ENCODE data around the gene ICOSLG.
"Not testable (repeated sequence)": the region's sequence is repeated elsewhere in the genome, so short reads cannot be mapped to it uniquely, and the experiment has no call there.

The ICOSLG gene

DNA sequence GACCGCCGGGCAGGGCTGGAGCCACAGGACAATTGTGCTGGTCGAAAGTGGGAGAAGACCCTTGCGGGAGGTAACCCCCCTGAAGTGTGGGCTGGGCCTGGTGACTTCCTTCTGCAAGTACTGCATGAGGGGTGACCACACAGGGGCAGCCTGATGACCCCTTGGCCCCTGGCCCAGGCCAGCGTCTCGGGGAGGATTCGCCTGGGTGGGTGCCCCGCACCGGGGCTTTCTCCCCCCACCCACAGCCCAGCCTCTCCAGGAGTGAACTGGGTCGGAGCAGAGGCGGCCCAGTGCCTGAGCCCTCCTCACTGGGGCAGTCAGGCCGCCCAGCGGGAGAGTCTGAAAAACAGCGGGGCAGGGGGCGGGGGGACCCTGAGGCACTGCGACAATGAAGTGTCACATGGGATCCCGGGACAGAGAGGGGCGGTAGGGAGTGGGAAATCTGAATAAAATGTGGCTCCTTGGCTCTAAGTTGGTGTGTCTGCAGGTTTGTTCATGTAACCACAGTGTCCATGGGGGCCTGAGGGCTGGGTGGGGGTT lies 22.5 kb upstream of the ICOSLG start:
- no peak for DNase-seq

DNA sequence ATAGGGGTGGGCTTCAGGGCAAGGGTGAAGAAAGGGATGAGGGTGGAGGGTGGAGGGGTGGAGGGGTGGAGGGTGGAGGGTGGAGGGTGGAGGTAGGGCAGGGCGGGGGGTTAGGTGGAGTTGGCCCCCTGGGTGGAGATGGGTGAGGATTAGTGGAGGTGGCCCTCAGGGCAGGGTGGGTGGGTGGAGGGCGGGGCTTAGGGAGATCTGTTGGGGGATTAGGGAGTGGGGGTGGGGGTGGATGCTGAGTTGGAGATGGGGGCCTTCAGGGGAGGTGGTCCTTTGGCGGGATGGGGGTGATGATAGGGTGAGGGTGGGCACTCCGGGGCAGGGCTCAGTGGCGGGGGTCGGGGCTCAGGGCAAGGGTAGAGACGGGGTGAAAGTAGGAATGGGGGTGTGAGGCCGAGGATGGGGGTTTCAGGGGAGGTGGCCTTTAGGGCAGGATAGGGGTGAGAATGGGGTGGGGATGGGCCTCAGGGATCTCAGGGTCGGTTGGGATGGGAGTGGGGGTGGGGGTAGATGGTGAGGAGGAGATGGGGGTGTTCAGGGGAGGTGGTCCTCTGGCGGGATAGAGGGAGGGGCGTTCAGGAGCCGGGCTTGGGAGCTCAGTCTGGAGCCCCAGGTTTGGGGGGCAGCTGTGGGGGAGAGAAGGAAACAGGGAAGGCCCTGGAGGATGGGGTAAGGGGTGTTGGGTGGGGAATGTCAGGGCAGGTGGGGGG lies 21.8 kb upstream of the ICOSLG start:
- no peak for DNase-seq

DNA sequence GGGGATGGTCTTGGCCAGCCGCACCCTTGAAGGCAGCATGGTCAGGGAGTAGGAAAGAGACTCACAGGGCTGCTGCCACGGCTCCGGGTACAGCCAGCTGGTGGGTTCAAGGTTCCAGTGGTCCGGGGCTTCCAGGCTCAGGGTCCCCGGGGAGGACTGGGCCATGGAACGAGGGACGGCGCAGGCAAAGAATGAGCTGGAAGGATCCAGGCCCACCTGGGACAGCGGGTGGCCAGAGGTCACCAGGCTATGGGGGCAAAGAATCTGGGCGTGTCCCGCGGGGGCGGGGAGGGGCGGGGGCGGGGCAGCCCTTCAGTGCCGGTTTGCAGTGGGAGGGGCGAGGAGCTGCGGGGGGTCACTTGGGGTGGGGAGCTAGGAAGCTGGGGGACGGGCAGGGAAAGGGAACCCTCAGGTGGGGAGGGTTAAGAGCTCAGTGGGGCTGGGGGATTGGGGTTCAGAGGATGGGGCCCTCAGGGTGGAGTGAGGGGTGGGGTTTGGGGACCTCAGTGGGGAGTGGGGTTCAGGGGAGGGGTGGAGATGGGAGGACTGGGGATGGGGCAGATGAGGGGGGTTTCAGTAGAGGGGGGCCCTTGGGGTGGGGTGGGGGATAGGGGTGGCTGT lies 21.0 kb upstream of the ICOSLG start, which contains the start of gene DNMT3L:
DNMT3L (minus strand) TSS at position 223 of the 621 bp plus-strand sequence. CDS start 638 bp downstream, outside the sequence.
- no peak for DNase-seq

DNA sequence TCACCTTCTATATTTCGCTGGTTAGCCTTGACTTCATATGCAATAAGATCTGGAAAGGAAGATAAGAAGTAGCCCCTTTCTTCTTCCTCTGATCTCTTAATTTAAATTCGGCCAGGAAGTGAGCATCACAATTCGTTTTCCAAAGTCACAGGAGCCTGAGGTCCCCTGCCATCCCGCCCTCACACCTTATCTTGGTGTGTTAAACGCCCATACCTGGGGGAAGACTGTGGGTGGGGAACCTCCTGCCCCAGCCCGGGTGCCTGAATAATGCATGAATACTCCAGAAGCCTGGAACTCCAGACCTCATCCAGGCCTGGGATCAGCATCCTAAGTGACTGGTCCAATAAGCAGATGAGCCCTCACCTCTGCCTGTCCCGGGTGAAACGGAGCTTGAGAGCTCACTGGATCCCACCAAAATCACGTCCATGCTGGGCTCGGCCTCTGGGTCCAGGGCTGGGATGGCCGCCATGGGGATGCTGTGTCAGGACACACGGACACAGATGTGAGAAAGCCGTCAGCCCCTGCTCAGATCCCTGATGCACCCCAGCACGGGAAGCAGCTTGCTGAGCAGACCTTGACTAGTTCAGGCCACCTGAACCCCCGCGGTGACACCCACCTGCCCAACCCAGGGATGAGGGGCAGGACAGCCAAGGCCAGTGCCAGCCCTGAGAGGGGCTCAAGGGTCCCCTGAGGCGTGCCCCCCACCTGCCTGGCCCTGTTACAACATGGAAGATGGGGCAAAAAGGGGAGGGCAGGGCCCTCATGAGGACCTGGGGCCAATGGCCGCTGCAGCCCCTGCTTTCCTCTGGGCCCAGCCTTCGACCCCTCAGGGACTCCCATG lies 20.3 kb upstream of the ICOSLG start:
- DNase-seq: no peak

DNA sequence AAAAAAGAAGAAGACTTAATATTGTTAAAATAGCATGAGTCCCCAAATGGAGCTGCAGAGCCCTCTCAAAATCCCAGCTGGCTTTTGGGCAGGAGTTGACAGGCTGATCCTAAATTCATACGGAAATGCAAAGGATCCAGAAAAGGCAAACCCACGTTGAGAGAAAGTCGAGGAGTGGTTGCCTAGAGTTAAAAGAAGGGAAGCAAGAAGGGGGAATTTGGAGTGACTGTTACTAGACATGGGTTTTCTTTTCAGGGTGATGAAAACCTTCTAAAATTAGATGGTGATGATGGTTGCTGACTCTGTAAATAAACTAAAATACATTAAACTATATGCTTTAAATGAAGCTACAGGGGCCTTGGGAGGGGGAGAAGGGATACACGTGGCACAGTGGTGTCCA lies 19.3 kb upstream of the ICOSLG start:
- DNase-seq: no peak

DNA sequence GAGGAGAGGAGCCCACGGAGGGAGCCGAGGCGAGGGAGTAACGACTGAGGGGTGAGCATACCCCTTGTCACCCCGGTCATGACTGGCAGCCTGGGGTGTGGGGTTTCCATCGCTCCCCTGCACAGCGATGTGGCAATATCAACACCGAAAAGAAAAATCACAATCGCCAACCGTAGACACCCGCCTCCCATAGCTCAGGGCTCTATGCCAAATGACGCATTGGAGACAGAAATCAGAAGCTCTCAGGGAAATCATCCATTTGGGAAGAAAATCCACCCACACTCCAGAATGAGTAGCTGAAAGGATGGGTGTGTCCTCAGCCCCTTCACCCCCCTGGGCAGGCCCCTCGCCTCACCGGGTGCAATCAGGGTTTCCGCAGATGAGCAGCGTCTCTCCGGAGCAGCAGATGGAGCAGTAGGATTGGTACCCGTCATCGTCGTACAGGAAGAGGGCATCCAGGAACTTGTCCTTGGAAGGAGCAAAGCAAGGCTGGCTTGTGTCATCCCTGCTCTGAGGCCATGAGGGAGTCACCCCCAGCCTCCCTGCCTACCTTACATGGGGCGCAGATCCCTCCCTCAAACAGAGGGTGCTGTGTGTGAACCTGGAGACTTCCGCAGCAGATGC lies 18.5 kb upstream of the ICOSLG start:
- no peak for DNase-seq

DNA sequence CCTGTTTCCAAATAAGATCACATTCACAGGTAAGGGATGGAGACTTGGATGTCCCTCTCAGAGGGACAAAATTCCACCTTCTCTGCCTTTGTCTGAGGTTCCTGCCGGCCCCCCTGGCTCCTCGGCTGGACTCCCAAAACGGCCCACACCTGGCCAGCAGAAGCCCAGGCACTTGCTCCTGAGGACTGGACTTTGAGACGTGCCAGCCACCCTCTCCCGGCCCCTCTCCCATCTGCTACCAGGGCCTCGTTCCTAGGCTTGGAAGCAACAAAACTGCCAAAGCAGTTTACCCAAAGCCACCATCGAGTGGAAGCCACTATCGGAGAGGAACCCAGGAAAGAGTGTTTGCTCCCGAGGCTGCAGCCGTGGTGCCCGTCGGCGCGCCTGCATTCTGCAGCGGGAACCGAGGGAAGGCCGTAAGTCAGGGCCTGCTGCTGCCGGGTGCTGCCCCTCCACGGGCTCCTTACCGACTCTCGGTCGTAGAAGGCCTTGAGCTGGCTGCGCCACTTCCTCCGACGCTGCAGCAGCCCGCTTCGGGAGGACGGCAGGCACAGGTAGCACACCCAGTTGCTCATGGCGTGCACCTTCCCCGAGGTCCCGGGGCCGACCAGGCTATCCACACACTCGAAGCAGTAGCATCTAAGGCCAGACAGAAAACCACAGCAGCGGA lies 17.4 kb upstream of the ICOSLG start:
- DNase-seq: no peak

DNA sequence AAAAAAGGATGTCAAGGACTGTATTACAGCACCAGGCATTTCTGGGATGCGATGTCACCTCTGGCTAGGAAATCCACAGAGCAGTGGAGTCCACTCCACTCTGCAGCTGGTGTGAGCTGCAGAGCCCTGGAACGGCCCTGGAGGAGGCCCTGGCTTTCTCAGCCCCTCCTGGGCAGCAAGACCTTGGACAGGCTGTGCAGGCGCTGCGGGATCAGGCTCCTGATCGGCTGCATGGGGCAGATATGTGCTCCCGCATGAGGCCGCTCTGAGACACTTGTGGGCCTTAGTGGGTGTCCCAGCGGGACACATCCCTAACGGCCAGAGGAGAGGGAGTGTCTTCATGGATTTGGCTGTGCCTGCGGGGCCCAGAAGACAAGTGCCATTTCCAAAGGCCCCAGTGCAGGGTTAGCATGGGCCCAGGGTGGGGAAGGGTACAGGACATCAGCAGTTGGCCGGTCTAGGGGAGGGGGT lies 14.8 kb upstream of the ICOSLG start:
- DNase-seq: no peak

DNA sequence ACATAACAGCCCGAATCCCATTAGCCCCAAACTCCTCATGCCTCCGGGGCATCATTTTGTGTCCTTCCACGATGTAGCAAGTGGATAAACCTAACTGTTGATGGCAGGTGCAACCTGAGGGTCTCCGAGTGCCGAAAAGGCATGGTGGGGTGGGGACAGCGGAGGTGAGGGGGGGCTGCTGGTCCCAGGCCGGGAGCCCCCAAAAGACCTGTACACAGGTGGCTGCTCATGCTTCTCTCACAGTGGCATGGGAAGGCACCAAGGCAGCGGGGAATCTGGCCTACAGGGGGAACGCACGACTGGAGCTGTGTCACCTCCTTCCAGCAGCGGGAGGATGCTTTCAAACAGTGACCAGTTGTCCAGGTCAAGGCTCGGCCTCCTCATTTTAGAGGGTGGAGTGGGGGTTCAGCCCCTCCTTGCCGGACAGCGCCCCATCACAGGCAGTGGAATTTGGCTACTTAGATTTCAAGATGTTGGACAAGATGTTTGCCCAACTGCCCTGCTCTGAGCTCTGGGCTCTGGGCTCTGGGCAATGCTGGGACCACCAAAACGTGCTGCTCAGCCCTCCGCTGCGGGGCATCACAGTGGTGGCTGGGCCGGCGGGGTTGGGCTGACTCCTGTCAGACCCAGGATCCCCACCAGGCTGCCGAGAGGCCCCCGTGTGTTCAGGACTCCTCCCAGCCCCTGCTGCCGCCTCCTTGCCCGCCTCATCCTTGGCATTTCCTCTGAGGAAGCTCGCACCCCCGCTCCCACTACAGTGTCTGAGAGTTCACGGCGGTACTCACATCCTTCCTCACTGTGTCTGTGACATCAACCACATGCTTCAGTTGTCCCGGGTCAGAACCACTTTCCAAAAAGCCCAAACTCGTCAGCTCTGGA lies 13.3 kb upstream of the ICOSLG start:
- no peak for DNase-seq

DNA sequence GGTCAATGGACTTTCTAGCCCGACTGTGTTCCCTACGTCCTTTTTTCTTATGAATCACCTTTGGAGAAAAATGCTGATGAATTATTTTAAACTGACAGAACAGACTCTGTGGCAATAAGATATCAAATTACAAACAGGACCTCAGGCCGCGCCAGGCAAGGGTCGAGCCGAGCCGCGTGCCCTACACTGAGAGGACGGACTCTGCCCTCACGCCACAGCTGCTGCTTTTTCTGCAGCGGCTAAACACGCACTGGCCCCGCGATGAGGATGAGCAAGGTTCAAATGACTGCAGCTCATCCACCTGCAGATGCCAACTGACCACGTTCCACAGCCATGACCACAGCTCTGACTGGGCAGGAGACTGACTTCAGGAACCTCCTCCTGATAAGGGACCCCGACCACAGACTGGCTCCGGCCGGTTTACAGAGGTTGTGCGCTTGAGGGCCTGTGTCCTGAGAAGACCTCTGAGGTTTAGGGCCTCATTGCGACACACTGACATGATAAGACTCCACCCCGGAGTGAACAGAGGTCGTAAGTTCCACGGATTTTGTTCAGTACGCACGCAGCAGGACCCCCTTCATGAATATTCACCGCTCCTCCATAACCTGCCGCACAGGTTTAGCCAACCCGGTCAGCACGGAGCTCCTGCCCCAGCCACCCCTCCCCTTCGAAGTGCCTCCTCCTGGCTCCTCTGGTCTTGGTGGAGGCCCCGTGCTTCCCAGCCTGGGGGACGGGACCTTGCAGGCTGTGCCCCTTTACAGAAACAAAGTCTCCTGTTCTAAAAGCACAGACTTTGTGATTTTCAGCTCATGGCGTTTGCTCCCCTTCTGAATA lies 8.7 kb upstream of the ICOSLG start:
- not testable (repeated sequence) for DNase-seq

DNA sequence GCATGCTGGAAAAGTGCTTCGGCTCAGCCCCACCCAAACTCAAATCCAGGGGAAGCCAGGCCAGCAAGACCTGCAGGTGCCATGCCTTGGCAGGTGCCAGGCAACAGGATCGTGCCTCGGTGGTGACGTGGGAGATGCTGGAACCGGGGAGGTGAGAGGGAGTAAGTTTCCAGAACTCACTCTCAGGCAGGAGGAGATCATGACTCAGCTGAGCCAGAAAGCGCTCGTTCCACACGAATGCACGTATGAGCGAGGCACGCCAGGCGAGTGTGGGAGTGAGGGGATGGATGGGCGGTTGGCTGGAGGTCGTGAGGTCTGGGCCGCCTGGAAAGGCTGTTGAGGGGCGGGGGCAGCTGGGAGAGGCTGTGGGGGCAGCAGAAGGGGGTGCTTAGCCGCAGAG lies 7.2 kb upstream of the ICOSLG start:
- DNase-seq: not testable (repeated sequence)

DNA sequence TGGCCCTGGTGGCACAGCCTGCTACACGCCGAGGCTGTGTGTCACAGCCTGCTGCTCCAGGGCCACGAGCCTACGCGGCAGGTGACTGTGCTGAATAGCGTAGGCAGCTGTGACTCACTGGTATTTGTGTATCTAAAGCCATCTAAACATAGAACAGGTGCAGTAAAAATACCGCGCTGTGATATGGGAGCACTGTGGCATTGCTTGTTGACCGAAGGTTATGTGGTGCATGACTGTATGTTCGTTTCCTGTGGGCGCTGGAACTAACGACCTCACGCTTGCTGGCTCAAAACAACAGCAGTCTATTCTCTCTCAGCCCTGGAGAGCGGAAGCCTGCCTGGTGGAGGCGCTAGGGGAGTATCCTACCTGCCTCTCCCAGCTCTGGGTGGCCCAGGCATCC lies 3.2 kb upstream of the ICOSLG start:
- DNase-seq: not testable (repeated sequence)

DNA sequence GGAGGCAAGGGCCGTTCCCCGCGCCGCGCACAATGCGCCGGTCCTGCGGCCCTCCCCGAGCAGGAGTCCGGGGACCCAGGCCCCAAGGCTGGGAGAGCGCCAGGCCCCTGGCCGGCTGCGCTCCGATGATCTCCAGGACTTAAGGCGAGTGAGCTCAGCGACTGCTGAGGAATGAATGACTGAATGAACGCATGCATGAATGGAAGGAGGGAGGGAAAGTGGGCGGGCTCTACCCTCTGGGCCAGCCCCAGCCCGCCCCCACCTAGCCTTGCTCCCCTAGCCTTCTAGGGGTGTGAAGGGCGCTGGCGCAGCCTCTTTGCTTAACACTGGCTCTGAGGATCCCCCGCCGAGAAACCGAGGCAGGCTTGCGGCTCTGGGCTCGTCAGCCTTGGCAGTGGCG lies 538 bp upstream of the ICOSLG start:
- DNase-seq: not testable (repeated sequence)

DNA sequence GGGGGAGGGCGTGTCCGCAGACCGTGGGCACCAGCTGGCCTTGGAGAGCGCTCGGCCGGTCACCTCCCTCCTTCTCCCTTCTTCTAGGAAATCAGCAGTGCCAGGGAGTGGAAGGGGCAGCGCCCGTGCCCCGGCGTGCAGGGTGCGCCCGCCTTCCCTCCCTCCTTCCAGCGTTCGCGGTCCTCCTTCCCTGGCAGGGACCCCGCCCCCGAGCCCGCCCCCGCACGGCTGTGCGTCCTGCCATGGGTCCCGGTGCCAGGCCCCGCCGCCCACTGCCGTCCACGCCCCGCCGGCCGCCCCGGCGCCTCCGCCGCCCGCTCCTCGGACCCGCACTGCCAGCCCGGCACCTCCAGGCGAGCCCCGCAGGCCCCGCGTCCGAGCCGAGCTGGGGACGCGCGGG lies 390 bp downstream of the ICOSLG start:
- not testable (repeated sequence) for DNase-seq

DNA sequence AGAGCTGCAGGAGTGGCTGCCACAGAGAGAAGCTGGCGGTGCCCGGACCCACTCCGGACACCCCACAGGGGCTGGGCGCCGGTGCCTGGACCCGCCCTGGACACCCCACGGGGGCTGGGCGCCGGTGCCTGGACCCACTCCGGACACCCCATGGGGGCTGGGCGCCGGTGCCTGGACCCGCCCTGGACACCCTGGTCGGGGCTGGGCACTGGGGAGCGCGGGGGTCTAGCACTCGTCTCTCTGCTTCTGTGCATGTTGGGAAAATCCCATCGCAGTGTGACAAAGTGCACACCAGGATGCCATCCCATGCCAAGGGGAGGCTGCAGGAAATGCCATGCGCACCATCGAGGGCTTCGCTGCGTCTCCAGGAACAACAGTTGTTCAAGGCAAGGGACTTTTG lies 11.2 kb downstream of the ICOSLG start:
- DNase-seq: not testable (repeated sequence)

DNA sequence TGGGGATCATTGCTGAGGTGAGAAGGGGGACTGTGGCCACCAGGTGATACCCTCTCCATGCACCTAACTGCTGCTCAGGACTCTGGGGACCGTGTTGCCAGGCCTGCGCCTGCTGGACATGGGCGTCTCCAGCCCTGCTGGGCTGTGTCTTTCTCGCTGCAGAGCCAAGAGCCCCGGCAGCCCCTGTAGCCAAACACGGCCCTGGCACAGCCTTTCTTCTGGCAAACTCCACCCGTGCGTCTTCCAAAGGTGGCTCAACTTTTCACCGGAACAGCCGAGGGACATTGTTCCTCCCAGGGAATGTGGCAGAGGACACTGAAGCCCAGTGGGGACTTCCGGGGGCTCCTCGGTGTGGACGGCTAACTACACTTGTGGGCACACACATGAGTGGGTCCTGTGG lies 12.6 kb downstream of the ICOSLG start:
- DNase-seq: not testable (repeated sequence)

DNA sequence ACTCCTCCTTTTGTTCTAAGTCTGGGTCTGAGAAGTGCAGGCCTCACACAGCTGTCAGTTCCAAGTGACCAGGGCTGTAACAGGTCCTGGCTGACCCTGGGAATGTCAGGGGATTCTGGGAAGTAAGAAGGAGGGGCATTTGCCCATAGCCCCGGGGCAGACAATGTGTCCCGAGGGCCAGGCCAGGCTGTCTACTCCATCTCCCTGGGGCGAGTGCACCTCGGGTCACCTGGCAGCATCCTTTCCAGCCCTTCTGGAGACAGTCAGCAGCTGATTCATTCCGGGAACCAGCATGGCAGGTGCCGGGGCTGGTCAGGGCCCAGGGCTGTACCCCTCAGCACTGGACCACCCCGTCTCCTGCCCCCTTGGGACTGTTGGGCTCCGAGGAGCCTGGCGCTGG lies 13.1 kb downstream of the ICOSLG start:
- DNase-seq: not testable (repeated sequence)

DNA sequence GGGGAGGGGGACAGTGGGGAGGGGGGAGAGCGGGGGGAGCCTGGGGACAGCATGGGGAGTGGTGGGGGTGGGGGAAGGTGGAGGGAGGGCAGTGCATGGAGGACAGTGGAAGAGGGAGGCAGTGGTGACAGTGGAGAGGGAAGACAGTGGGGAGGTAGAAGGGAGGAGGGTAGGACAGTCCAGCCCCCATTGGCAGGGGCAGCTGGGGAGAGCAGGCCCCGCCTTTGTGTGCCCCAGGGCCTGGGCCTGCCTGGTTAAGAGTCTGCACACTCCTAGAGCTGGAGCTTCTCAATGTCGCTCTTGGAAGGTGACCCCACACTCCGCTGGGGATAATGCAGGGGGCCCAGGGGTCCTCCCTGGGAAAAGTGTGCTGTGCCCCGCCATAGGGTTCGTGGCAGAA lies 15.1 kb downstream of the ICOSLG start:
- not testable (repeated sequence) for DNase-seq

DNA sequence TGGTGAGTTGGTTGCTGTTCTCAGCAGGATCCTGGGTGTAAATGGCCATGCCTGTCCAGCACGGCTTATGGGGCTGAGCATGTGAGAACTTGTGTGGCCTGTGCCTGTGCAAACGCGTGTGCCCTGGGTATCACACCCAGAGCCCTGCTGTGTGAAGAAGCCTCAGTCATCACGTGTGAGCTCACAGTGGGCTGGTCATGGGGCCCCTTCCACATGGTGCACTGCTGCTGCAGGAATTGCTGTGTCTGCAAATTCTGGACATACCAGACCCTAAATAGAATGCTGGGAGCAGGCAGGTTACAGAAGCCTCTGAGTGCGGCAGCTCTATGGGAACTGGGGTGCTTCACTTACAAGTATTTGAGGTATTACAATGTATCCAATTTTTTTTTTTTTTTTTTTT lies 17.4 kb downstream of the ICOSLG start:
- not testable (repeated sequence) for DNase-seq

DNA sequence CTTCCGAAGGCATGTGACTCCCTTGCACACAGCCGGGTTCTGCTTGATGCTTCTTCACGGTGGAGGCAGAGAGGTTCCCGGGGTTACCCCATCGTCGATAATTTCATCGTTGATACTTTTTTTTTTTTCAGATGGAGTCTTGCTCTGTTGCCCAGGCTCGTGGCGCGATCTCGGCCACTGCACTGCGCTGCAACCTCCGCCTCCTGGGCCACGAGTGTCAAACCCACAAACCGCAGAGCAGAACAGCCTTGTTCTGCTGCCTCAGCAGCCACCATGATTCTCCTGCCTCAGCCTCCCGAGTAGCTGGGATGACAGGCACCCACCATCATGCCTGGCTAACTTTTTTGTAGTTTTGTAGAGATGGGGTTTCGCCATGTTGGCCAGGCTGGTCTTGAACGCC lies 20.1 kb downstream of the ICOSLG start:
- not testable (repeated sequence) for DNase-seq

Measured in NCI-H524 treated with DMSO at 0.1 percent for 48 hours (cell line).